PFSK-1 (cell line): Measurements from ENCODE around the gene CEP72.

Source experiments
- FOXP2 ChIP-seq: optimal IDR thresholded peaks from 2 replicates; pipeline ENCODE3; 2011; ENCODE audit warnings: borderline replicate concordance, control low read depth, inconsistent platforms; ENCODE audit not compliant: insufficient read depth; ENCODE audit errors: extremely low read length, extremely low read depth
- POLR2AphosphoS5 ChIP-seq: IDR thresholded peaks from 2 replicates; pipeline ENCODE4 v1.6.1; 2012; ENCODE audit warnings: low read depth, mild to moderate bottlenecking, control low read depth, low read length, moderate library complexity
- SIN3A ChIP-seq: IDR thresholded peaks from 2 replicates; pipeline ENCODE4 v1.6.1; 2012; ENCODE audit warnings: mild to moderate bottlenecking, low read length, moderate library complexity, borderline replicate concordance; ENCODE audit not compliant: insufficient read depth
- TAF1 ChIP-seq: IDR thresholded peaks from 2 replicates; pipeline ENCODE4 v1.6.1; 2012; ENCODE audit warnings: low read length, control low read depth, borderline replicate concordance; ENCODE audit not compliant: insufficient read depth
- TF ChIP-seq, protein P1 (sequence below), 2 experiments: IDR thresholded peaks; 2 replicates each; pipeline versions ENCODE4 v1.6.1 to v1.8.0; 2011 to 2012; ENCODE audit warnings: low read depth in 2 of 2, low read length in 2 of 2, control low read depth in 1 of 2, inconsistent platforms in 1 of 2, mild to moderate bottlenecking in 1 of 2, moderate library complexity in 1 of 2; ENCODE audit not compliant: insufficient read depth in 1 of 2

CEP72 gene

DNA sequence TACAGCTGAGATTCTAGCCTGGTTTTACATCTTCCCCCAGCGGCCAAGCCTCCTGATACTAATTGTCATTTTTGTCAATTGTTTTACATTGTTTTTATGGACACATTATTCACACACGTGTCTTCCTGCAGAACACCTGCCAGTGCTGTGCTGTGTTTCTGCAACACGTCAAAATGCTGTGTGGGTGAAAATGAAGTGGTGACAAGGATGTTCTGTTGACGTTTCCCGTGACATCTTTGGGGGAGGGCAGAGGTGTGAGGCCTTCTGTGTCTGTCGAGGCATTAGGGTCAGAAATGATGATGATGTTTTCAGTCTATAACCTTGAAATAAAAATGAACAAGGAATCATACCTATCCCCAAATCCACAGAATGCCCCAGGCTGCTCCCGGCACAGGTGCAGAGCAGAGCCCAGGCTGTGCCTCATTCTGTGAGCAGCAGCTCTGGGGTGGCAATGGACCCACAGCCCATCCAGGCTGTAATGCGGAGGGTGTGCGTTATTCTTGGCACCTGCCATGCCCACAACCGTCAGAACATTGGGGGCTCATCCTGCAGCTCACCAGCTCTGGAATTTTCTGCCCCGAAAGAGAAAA lies 23.6 kb upstream of the CEP72 start:
- no peak for TF ChIP-seq FOXP2
- no peak for TF ChIP-seq POLR2AphosphoS5
- TF ChIP-seq, protein P1, sequence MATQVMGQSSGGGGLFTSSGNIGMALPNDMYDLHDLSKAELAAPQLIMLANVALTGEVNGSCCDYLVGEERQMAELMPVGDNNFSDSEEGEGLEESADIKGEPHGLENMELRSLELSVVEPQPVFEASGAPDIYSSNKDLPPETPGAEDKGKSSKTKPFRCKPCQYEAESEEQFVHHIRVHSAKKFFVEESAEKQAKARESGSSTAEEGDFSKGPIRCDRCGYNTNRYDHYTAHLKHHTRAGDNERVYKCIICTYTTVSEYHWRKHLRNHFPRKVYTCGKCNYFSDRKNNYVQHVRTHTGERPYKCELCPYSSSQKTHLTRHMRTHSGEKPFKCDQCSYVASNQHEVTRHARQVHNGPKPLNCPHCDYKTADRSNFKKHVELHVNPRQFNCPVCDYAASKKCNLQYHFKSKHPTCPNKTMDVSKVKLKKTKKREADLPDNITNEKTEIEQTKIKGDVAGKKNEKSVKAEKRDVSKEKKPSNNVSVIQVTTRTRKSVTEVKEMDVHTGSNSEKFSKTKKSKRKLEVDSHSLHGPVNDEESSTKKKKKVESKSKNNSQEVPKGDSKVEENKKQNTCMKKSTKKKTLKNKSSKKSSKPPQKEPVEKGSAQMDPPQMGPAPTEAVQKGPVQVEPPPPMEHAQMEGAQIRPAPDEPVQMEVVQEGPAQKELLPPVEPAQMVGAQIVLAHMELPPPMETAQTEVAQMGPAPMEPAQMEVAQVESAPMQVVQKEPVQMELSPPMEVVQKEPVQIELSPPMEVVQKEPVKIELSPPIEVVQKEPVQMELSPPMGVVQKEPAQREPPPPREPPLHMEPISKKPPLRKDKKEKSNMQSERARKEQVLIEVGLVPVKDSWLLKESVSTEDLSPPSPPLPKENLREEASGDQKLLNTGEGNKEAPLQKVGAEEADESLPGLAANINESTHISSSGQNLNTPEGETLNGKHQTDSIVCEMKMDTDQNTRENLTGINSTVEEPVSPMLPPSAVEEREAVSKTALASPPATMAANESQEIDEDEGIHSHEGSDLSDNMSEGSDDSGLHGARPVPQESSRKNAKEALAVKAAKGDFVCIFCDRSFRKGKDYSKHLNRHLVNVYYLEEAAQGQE (IDR thresholded peaks at IDR 0.05; ENCODE audit: insufficient read depth in 1 of 2, low read depth in 2 of 2, low read length in 2 of 2): no peak

- no peak for TF ChIP-seq SIN3A
- no peak for TF ChIP-seq POLR2AphosphoS5
- TF ChIP-seq, protein P1 (IDR thresholded peaks at IDR 0.05; ENCODE audit: insufficient read depth in 1 of 2, low read depth in 2 of 2, low read length in 2 of 2): no peak
- TF ChIP-seq FOXP2: no peak
- no peak for TF ChIP-seq TAF1
Observed at GRCh38 chr5:589173-589572, 23.0 kb upstream of the CEP72 start.

DNA sequence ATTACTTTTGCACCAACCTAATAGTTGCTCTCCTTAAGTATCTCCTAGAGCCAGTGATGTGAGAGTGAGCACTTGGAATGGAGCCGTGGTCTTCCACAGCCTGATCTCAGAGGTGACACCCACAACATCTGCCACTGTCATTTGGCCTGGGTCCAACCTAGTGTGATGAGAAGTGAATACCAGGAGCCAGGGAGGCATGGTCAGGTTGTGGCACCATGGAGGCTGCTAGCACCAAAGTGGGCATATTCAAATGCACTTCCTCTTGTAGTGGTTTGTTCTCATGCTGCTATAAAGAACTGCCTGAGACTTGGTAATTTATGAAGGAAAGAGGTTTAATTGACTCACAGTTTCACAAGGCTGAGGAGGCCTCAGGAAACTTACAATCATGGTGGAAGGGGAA lies 22.6 kb upstream of the CEP72 start:
- TF ChIP-seq, protein P1 (IDR thresholded peaks at IDR 0.05; ENCODE audit: insufficient read depth in 1 of 2, low read depth in 2 of 2, low read length in 2 of 2): no peak
- TF ChIP-seq POLR2AphosphoS5 (no peak), TAF1 (no peak), SIN3A (no peak), FOXP2 (no peak)

DNA sequence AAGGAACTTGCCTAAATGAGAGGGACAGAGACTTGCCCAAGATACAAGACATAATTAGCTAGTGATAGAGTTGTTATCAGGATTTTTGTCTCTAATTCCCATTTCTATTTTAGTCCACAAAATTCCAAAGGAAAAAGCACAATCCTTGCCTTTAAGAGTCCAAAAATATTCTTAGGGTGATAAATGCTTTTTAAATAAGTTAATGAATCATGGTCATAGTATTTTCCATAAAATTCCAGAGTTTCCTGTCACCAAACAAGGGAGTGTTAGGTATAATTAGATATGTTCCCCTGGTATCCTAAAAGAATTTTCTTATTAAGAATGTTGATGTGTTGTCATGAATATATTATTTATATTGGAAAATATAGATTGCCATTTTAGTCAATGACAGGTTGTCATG lies 21.8 kb upstream of the CEP72 start:
- TF ChIP-seq SIN3A (no peak), POLR2AphosphoS5 (no peak), FOXP2 (no peak), TAF1 (no peak)
- TF ChIP-seq, protein P1 (IDR thresholded peaks at IDR 0.05; ENCODE audit: insufficient read depth in 1 of 2, low read depth in 2 of 2, low read length in 2 of 2): no peak

DNA sequence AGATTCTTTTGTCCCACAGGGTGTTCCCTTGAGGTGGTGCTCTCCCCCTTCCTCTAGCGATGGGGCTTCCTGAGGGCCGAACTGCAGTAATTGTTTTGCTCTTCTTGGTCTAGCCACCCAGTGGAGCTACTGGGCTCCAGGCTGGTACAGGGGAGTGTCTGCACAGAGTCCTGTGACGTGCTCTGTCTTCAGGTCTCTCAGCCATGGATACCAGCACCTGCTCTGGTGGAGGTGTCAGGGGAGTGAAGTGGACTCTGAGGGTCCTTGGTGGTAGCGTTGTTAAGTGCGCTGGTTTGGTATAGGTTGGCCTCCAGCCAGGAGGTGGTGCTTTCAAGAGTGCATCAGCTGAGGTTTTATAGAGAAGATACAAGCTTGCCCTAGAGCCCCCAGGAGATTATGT lies 20.4 kb upstream of the CEP72 start:
- TF ChIP-seq TAF1 (no peak), SIN3A (no peak), POLR2AphosphoS5 (no peak), FOXP2 (no peak)
- TF ChIP-seq, protein P1 (IDR thresholded peaks at IDR 0.05; ENCODE audit: insufficient read depth in 1 of 2, low read depth in 2 of 2, low read length in 2 of 2): no peak
